Stimulated activated CD4-positive, alpha-beta T cell treated with anti-CD3 and anti-CD28 coated beads, TNF-alpha, amount 100 ng/mL, for 24 hours (primary cell): ENCODE results near the gene RIC8A.
A peak's percentile ranks its signal among the peaks of the same experiment; 100 is the strongest.
"Not testable (repeated sequence)": the region's sequence is repeated elsewhere in the genome, so short reads cannot be mapped to it uniquely, and the experiment has no call there.

Source experiments
- DNase-seq, 3 experiments: peaks; one replicate each; pipeline ENCODE4 v3.0.0-alpha.2; 2020; ENCODE audit warnings: low read depth in 3 of 3

RIC8A gene

DNA sequence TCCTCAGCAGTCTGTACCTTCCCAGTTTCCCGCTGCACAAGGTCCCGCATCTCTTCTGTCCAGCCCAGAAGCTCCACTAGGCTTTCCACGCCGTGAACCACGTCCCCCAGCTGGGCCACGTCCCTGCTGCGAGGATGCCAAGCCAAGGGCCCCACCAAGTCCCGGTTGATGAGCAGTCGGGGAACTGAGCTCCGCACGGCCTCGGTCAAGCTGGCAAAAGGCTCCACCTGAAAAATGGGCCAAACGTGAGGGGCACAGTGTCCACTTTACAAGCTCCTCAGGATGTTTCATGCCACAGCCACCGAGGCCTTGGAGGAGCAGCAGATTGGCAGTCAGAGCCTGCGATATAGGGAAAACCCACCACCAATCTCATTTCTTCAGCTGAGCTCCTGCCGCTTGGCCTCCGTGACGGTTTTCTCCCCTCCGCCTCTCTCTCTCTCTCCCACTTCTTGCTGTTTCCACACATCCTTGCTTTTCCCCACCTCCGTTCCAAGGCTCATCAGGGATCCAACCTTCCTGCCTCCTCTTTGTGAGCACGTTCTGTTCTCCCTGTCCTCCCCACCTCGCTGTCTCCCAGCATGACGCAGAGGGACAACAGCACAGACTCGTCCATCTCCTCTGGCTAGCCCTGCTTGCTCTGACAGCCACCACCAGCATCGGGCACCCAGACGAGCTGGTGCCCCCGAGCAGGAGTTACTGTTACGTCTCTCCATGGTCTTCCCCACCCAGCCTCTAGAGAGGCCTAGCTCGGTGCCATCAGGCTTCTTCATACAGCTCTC, 11.5 kb downstream of the RIC8A start:
- DNase-seq: no peak

DNA sequence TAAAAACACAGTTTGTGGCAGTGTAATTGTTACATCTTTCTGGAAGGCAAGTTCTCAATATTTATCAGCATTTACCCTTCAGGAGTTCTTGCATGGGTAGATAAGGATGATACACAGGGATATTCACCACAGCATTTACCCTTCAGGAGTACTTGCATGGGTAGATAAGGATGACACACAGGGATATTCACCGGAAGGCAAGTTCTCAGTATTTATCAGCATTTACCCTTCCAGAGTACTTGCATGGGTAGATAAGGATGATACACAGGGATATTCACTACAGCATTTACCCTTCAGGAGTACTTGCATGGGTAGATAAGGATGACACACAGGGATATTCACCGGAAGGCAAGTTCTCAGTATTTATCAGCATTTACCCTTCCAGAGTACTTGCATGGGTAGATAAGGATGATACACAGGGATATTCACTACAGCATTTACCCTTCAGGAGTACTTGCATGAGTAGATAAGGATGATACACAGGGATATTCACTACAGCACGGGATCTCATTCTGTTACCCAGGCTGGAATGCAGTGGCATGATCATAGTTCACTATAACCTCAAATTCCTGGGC, 13.2 kb downstream of the RIC8A start:
- not testable (repeated sequence) for DNase-seq

DNA sequence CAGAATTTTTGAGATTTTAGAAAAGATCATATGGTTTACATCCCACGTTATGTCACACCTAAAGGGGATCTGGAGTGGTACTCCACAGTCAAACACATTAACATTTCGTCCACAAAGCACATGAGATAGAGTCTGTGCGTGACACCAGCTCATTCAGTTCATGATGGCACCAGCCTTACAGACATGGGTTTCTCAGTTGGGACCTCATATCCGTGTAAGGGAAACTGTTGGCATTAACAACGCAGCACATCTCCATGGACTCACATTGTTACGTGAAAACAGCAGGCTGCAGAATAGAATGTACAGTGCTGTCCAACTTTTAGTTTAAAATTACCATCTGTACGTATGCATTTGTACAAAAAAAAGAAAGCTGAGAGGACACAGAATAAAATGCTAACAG, 14.0 kb downstream of the RIC8A start:
- no peak for DNase-seq

DNA sequence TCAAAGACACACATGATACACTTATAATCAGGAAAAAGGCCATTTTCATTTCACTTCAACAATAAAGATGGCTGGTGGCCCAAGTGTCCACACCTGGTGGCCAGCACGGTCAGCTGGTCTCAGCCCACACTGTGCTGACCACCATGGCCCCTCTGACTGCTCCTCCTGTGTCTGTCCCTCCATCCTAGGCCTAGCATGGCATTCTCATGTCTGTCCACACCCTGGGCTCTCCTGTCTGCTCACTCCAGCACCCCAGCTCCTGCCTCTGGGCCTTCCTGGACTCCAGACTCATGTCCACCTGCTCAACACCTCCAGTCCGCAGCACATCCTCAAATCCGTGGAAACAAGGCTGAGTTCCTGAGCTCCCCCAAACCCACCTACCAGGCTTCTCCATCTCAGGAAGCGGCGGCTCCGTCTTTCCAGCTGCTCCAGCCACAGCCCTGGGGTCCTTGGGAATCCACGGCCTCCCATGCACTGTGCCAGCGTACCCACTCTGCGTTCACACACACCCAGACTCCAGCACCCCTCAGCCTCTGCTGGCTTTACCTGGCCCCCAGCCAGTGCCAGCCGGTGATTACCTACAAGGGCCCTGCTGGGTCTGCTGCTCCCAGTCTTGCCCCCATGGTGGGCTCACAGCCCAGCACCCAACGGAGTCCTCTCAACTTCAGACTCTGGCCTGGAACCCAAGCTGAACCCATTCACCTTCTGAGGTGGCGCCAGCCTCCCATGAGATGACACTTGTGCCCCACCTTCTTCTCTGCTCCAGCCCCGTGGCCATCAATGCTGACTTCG, 14.7 kb downstream of the RIC8A start:
- no peak for DNase-seq

DNA sequence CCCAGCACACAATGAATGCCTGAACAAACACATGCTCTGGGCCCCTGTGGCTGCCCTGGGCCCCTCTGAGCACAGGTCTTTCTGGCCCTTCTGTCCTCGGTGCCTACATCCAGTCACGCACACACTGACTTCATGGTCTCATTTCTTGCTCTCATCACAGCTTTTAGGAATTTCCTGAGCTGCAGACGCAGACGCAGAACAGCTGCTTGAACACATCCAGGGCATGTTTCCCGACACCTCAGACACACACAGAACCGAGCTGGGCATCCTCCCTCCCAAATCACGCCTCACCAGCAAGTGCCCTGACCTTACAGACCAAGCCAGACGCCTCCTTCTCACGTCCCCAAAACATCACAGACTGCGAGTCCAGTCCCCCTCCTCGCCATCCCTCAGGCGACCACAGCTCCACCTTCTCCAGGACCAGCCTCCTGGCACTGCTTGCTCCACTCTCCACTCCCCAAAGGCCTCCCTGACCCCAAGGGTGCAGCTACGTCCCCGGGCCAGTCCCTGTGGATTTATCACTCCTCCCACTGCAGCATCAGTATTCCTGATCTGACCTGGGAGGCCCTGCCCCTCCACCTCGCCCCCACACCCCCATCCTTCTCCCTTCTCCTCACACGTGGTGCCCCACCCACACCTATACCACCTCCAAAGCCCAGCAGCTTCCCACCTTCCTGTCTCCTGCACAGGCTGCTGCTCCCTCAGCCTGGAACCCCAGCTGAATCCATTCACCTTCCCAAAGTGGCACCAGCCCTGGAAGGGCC, 15.7 kb downstream of the RIC8A start:
- DNase-seq: no peak

DNA sequence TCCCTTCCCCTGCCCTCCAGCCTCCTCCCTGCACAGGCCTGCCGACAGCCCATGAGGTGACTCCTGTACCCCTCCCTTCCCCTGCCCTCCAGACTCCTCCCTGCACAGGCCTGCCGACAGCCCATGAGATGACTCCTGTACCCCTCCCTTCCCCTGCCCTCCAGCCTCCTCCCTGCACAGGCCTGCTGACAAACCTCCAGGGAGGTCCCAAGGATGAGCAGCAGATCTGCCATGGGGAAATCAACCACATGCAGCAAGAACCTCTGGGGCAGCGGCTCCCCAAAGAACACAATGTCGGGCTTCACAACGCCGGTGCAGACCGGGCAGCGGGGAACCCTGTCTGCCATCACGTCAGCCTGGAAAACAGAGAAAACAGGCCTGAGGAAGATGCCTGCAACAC, 16.4 kb downstream of the RIC8A start:
- no peak for DNase-seq

DNA sequence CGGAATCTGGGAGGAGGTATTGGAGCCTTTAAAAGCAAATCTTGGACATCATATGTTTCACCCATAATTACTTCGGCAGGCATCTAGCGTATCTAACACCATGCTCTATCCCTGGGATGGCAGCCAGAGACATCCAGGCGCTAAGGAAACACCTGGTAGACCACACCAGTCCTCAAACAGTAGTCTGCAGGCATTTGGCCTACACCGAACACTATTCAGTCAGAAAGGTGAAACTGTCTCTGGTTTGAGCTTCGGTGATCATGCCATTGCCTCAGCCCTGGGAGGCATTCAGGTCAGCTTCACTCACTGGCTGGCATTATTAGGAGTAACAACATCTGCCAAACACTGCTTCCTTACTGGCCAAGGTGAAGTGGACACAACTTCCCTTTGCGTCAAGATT, 16.9 kb downstream of the RIC8A start:
- no peak for DNase-seq

DNA sequence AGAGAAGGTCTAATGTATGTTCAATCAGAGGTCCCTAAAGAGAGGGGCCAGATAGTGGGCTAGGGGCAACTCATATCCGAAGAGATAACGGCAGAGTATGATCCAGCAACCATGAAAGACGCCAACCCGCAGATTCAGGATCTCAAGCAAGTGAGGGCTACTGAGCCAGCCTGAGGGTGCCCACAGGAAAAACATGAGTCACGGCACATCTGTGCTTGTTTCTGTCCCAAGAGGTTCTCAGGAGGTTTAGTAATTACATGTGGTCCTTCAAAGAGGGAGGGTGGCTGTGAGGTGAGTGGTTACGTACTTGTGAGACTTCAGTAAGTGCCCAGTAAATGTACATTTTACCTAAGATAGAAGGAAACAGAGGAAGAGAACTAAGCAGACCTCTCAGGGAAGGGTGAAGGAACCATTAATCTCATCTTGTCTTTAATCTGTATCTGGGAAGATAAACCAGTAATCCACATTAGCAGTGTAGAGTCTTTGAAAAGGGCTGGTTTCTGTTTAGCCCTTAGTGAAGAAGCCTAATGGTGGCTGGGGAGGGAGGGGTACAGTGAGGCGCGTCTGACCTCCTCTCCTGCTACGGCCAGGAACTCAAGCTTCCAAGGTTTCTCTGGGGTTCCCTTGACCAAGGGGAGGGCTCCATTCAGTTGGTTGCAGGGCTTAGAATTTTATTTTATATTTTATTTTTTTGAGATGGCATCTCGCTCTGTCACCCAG, 18.4 kb downstream of the RIC8A start:
- DNase-seq: no peak

DNA sequence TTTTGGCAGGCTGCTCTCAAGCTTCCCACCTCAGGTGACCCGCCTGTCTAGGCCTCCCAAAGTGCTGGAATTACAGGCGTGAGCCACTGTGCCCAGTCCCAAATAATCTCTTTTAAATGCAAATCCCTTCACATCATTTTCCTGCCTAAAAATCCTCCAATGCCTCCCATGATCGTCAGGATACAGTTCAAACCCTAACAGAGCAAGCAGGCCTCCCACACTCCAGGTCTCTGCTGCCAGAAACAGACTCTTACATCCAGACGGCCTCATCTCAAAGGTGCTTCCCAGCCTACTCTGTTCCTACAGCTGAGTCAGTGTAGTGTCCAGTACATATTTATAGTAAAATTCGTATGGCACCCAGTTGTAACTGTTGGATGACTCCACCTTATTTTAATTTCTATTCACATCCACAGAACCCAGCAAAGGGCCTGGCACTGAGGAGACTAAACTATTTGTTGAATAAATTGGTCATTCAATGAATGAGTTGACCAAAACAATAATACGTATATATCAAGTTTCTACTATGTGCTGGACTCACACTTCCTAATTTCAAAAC, 20.4 kb downstream of the RIC8A start:
- DNase-seq: no peak

DNA sequence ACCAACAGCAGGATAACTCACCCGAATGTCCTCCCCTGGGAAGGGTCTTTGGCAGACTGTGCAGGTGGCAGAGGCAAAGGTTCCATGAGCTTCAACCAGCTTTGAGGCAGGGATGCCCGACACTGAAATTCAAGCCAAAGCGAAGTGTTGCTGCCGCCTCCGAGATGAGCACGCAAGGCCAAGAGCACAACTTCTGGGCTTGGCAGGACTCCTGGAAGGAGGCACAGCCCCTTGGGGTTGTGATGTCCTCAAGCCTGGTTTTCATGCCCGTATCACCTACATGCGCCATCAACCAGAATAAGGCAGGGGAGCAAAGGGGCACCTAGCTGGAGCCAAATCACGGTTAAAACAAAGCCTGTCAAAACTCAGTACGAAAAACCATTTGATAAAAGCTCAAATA, 22.9 kb downstream of the RIC8A start:
- DNase-seq: no peak

DNA sequence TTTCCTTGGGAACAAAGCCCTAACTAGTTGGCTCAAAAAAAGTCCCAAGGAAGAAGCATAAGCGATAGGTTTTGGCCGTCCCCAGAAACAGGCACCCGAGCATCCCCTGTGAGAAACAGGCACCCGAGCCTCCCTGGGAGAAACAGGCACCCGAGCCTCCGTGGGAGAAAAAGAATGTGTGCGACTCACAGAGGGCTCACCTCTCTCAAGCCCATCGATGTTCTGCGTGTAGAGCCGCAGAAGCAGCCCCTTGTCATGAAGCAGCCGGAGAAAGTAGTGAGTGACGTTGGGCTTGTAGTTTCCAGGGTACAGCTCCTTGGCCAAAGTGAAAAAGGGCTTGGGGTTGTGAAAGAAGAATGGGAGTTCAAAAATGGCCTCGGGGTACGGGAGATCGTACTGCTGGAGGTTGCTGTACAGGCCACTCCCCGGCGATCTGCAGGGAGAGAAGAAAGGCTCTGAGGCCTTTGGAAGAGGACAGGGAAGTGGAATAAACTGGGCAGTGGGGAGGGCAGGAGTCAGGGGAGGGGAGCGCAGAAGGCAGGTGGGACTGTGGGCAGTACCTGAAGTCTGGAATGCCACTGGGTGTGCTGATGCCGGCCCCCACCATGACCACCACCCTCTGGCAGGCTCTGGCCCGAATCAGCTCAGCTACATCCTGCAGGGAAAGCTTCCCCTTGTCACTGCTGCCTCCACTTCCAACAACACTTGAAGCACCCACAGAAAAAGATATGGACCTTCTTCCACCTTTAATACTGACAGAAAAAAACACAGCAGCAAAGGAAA, 25.5 kb downstream of the RIC8A start:
- no peak for DNase-seq

DNA sequence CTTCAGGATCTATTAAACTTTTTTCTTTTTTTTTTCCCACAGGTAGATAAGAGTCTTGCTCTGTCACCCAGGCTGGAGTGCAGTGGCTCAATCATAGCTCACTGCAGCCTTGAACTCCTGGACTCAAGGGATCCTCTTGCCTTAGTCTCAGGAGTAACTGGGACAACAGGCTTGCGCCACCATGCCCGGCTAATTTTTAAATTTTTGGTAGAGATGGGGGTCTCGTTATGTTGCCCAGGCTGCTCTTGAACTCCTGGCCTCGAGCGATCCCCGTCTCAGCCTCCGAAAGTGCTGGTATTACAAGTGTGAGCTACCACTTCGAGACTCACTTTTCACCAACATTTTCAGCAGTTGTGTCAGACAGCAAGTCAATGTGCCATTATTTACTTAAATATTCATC, 27.7 kb downstream of the RIC8A start:
- DNase-seq: no peak

DNA sequence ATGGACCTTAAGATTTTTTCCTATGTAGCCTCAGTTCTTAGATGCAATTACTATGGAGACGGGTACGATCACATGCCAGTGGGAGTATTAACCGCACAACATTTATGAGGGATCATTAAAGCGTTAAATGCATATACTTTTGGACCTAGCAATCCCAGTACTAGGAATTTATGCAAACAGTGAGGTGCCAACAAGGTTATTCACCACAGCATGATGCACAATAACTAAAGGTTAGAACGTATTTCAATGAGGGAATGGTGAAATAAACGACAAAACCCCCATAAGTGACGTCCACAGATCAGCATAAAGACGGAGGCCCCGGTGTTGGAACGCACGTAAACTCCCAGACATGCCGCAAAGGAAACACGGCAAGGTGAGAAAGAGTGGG, 28.1 kb downstream of the RIC8A start:
- peak; percentile 49 to 71 (median 67) for DNase-seq

DNA sequence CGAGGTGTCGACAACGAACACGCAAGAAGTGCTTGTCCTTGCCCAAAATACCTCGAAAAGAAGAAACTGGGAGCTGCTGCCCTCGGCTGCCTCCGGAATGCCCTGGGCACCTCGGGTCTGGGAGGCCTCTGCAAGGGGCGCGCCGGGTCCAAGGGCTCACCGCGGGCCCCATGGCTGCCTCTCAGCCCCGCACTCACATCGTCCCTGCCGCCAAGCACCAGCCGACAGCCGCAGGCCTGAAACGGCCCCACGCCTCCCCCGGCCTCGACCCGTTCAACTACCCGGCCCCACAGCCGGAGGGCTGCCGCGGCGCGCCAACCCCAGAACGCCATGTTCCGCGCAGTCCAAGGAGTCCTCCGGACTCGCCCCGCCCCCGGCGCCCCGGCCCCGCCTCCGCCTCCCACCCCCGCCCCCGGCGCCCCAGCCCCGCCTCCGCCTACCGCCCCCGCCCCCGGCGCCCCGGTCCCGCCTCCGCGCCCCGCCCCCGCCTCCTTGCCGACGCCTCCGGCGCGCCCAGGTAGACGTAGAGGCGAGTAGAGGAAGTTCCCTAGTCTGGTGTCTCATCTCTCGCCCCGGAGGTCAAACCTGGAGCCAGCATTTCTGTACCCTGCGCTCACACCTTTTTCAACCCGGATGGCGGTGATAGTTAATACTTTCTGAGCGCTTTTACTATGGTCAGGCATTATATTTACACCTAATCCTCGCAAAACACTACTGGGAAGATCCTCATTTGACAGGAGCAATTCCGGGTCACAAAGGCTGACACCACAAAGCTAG, 28.7 kb downstream of the RIC8A start, which contains the start of gene SIRT3:
TSS of gene SIRT3 (minus strand) at position 346 of the 777 bp plus-strand sequence. CDS start at position 332, 14 bp downstream.
- peak; percentile 54 to 76 (median 63) for DNase-seq

DNA sequence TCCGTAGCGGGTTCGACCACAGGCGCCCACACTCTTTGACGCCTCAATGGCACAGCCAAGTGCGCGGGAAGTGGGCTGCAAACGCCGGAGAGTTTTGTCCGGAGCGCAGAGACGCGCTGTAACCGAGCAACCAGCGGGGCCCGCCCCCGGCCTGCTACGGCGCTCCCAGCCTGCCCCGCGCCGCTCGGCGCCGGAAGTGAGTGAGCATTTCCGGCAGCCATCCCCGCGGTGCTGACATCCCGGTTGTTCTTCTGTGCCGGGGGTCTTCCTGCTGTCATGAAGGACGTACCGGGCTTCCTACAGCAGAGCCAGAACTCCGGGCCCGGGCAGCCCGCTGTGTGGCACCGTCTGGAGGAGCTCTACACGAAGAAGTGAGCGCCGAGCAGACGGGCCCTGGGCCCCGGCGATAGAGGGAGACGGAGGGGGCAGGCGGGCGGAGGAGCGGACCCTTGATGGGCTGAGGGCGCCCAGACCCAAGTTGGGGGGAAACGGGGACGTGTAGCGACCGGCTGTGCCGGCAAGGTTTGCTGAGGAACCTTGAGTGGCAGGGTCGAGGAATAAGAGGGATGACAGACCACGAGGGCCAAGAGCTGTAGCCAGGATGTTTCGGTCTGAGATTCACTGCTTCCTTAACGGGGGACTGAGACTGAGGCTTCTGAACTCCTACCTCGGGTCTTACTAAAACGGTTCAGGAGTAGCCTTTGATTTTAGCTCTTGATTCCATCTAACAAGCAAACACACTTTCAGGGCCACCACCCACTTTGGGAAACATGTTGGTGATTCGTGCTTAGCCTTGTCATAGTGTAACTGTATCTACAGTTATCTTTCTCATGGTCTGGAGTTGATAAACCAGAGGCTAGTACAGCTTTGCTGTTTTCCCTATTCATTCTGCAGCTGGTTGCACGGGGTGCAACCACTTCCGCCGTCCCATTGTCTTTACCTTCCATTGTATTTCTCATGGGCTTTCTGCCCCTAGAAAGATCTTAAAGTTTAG, 29.6 kb downstream of the RIC8A start, which contains the start of gene PSMD13:
TSS of gene PSMD13 (plus strand) at position 203 of the 994 bp plus-strand sequence. CDS start at position 277, 74 bp downstream.
- DNase-seq: peak; percentile 78 to 88 (median 80)

DNA sequence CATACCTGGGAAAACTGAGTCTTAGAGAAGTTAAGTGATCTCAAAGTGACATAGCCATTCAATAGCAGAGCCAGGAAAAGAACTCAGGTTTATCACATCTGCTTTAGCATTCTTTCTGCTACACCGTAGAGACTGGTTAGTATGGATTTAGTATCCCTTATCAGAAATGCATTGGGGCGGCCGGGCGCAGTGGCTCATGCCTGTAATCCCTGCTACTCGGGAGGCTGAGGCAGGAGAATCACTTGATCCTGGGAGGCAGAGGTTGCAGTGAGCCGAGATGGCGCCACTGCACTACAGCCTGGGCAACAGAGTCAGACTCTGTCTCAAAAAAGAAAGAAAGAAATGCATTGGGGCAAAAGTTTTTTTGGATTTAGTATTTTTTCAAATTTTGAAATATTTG, 30.8 kb downstream of the RIC8A start:
- DNase-seq: not testable (repeated sequence)

DNA sequence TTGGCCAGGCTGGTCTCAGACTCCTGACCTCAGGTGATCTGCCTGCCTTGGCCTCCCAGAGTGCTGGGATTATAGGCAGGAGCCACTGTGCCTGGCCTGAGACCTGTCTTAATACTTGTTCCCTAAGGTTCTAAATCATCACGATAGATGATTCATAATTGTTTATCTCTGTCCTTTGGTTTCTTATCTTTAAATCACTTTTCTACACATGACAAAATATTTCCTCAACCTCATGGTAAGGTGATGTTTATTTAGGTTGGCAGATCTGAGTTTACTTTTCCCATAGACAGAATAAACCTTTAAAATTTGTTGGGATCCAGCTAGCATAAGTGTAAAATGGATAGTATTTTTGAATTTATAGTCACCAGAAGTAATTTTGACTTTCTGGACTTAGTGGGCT, 32.8 kb downstream of the RIC8A start:
- no peak for DNase-seq

DNA sequence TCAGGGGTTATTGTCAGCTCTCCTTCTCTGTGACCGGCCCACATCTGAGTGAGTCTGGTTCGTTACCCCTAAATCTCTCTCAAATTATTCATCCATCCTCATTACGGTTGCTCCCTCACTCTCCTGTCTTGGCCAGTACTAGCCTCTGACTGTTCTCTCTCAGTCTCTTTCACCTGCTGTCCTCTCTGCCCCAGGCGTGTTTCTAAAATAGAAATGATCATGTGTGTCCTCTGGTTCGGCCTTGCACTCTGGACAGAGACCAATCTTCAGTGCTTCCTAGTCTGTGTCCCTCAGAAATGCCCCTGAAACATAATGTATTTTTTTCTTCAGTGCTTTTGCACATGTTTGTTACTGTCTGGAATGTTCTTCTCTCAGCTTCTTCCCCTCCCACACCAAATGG, 34.1 kb downstream of the RIC8A start:
- no peak for DNase-seq
